ENCODE measurements around the gene PHF20.
"Not testable (repeated sequence)": the region's sequence is repeated elsewhere in the genome, so short reads cannot be mapped to it uniquely, and the experiment has no call there.

PHF20 gene

DNA sequence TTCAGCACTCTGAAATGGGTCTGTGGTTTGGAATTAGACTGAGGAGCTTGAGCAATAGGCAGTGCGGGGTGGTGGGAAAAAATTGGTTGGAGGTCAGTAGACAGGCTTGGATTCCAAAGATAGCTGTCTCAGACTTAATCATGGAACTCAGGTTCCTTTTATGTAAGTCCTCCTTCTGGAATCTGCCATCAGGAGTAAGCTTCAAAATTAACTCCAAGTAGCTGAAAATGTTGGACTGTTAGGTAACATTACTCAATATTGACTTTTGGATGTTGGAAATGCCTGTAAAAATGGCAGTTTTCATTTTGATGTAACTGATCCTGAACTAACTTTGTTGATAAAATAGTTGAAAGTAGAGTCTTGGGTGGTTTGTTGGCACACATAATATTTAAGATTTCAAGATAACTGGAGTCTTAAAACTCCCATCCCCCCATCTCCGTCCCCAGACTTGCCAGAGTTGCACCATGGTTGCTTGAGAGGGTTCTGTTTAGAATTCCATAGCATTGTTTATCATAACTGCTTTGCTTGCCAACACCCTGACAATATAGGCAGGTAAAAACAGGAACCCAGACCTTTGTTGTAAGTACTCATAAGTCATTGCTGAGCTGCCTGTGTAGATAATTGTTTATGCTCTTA is 83.0 kb downstream of the PHF20 start:
- no peak overlapping the region for H3K4me3 ChIP-seq (ENCODE audit: low read depth, low read length)
- no peak overlapping the region for H3K27ac ChIP-seq
- peaks cover 44% of the 10 kb centered on the region for H3K36me3 ChIP-seq
- peaks cover 3% of the 10 kb centered on the region for H3K9me3 ChIP-seq (ENCODE audit: severe bottlenecking)
- H3K27me3 ChIP-seq (ENCODE audit: insufficient read depth, low read depth, severe bottlenecking): no peaks in the 10 kb centered on the region
- TF ChIP-seq CTCF (IDR thresholded peaks at IDR 0.05; ENCODE audit: low read depth, low read length): no peak
- DNase-seq: no peak

GRCh38 chr20:35855641-35856040 is 83.8 kb downstream of the PHF20 start:
- H3K4me3 ChIP-seq (ENCODE audit: low read depth, low read length); DNase-seq; H3K9me3 ChIP-seq (ENCODE audit: severe bottlenecking); H3K27ac ChIP-seq; H3K27me3 ChIP-seq (ENCODE audit: insufficient read depth, low read depth, severe bottlenecking): not testable (repeated sequence)
- peaks cover 44% of the 10 kb centered on the region for H3K36me3 ChIP-seq

DNA sequence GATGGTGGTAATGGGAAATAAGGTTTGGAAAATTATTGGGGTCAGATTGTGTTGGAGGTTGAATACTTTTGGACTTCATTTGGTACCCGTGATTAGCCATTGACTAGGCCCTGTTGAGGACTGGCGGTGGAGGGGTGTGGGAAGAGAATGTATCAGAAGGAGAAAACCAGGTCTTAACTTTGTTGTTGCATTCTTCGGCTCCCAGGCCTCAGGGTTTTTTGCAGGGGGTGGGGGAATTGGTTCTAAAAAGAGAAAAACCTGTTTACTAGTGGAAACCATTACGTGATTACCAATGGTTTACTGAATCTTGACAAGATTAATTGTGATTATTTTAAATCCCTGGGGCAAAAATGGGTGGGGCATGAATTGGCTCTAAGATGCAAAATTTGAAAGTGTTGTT is 85.1 kb downstream of the PHF20 start:
- Histone ChIP-seq H3K27me3 (ENCODE audit: insufficient read depth, low read depth, severe bottlenecking) (no peaks in the 10 kb centered on the region), H3K4me3 (ENCODE audit: low read depth, low read length) (no peak overlapping the region), H3K27ac (no peak overlapping the region), H3K36me3 (peaks cover 44% of the 10 kb centered on the region), H3K9me3 (ENCODE audit: severe bottlenecking) (peaks cover 3% of the 10 kb centered on the region)
- TF ChIP-seq CTCF (IDR thresholded peaks at IDR 0.05; ENCODE audit: low read depth, low read length): no peak
- no peak for DNase-seq

- H3K4me3 ChIP-seq (ENCODE audit: low read depth, low read length): no peak overlapping the region
- no peak for TF ChIP-seq CTCF (IDR thresholded peaks at IDR 0.05; ENCODE audit: low read depth, low read length)
- no peak overlapping the region for H3K27ac ChIP-seq
- H3K36me3 ChIP-seq: peaks cover 40% of the 10 kb centered on the region
- no peaks in the 10 kb centered on the region for H3K9me3 ChIP-seq (ENCODE audit: severe bottlenecking)
- DNase-seq: no peak
- H3K27me3 ChIP-seq (ENCODE audit: insufficient read depth, low read depth, severe bottlenecking): no peaks in the 10 kb centered on the region
These were observed 94.8 kb downstream of the PHF20 start for GRCh38 chr20:35866418-35867202.

DNA sequence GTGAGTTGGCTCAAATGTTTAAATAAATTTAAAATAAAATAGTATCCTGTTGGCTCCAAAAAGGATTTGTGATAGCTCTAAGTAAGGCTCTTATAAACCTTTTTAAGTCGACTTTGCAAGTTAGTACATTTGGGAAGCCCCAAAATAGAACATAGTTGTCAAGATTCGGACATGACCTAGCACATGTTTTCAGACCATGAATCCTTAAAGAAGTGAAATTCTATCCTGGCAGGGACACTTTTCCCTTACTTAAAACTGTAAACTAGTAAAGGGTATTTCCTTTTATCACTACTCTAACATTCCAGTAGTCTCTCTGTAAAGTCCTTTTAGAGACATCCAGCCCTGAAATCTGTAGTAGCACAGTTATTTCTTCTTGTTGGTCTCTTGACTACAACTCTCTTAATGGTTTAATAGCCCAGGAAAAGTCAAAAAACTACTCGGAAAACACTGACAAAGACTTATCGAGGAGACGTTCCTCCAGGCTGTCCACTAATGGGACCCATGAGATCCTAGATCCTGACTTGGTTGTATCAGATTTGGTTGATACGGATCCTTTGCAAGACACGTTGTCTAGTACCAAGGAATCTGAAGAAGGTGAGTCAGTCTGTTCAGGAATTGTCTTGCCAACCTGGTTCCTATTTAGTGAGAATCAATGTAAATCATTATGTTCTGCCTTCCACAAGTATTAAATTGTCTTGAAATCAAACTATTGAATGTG is 98.9 kb downstream of the PHF20 start:
- Histone ChIP-seq H3K4me3 (ENCODE audit: low read depth, low read length) (no peak overlapping the region), H3K27ac (no peak overlapping the region)

More for the DNA sequence above, 98.9 kb downstream of the PHF20 start:
- Histone ChIP-seq H3K36me3 (peaks cover 29% of the 10 kb centered on the region), H3K27me3 (ENCODE audit: insufficient read depth, low read depth, severe bottlenecking) (no peaks in the 10 kb centered on the region), H3K9me3 (ENCODE audit: severe bottlenecking) (no peaks in the 10 kb centered on the region)
- no peak for TF ChIP-seq CTCF (IDR thresholded peaks at IDR 0.05; ENCODE audit: low read depth, low read length)
- no peak for DNase-seq
